Smooth muscle cell (in vitro differentiated cells): Measurements from ENCODE around the gene PXK. TPM values are rescaled to one million over a fixed set of nuclear protein-coding genes. Genes with fewer than 3 reads are reported as not detected.

Source experiments
- DNase-seq: peaks from one replicate; lab custom pipeline; 2025; ENCODE audit not compliant: unreplicated experiment; lab: John Stamatoyannopoulos, UW
- H2AFZ ChIP-seq: fragments of 200-600 bp; sonication (generic); 2 replicates; pipeline ENCODE4 v1.6.0; 2016; ENCODE audit warnings: antibody characterized with exemption, low read depth, mild to moderate bottlenecking
- H3F3A ChIP-seq: fragments of 200-600 bp; sonication (generic); 2 replicates; pipeline ENCODE4 v1.6.0; 2017; ENCODE audit warnings: antibody characterized with exemption, low read depth
- H3K27ac ChIP-seq: fragments of 200-600 bp; sonication (generic); 2 replicates; pipeline ENCODE4 v1.5.1; 2016; ENCODE audit warnings: low read depth, mild to moderate bottlenecking
- H3K27me3 ChIP-seq: fragments of 200-600 bp; sonication (generic); 2 replicates; pipeline ENCODE4 v1.6.1; 2016; ENCODE audit warnings: low read depth, mild to moderate bottlenecking
- H3K36me3 ChIP-seq: fragments of 200-600 bp; sonication (generic); 2 replicates; pipeline ENCODE4 v1.5.1; 2016; ENCODE audit warnings: low read depth
- H3K4me1 ChIP-seq: fragments of 200-600 bp; sonication (generic); 2 replicates; pipeline ENCODE4 v1.5.1; 2016; ENCODE audit warnings: low read depth
- H3K4me2 ChIP-seq: fragments of 200-600 bp; sonication (generic); 2 replicates; pipeline ENCODE4 v1.6.0; 2016; ENCODE audit warnings: mild to moderate bottlenecking
- H3K4me3 ChIP-seq: fragments of 200-600 bp; sonication (generic); 2 replicates; pipeline ENCODE4 v1.5.1; 2016; ENCODE audit warnings: mild to moderate bottlenecking
- H3K79me2 ChIP-seq: fragments of 200-600 bp; sonication (generic); 2 replicates; pipeline ENCODE4 v1.6.0; 2016; ENCODE audit warnings: low read depth, mild to moderate bottlenecking
- H3K9ac ChIP-seq: fragments of 200-600 bp; sonication (generic); 2 replicates; pipeline ENCODE4 v1.6.0; 2016; ENCODE audit warnings: low read depth
- H3K9me3 ChIP-seq: fragments of 200-600 bp; sonication (generic); replicated peaks from 2 replicates; pipeline ENCODE4 v1.5.1; 2016; ENCODE audit warnings: low read depth
- H4K20me1 ChIP-seq: fragments of 200-600 bp; sonication (generic); 2 replicates; pipeline ENCODE4 v1.6.0; 2016; ENCODE audit warnings: low read depth
- CTCF ChIP-seq: fragments of 200-600 bp; sonication (generic); IDR thresholded peaks from 2 replicates; pipeline ENCODE4 v1.5.1; 2017; ENCODE audit warnings: borderline replicate concordance, mild to moderate bottlenecking, antibody characterized with exemption; ENCODE audit not compliant: insufficient read depth, poor library complexity, severe bottlenecking
- WGBS: methylation state at CpG from one replicate; pipeline ENCODE4 v1.1.7; 2016; ENCODE audit warnings: low lambda C conversion rate; 5-methylcytosine and 5-hydroxymethylcytosine counted together
- polyA plus RNA-seq: library from polyadenylated mRNA; unstranded; fragments of >200 nt; fragmentation: Nextera tagmentation; extraction: Ambion mirVana; gene quantifications from 2 replicates; pipeline ENCODE4 v1.2.1, GENCODE V29; 2016
- total RNA-seq: library from RNA; depleted of rRNA; stranded (reverse); fragments of >200 nt; gene quantifications from 2 replicates; pipeline ENCODE4 v1.2.3, GENCODE V29; 2014

Gene PXK
- total and polyA plus RNA-seq, 2 experiments from 2014 or later: 23.8 to 30.5 TPM

- no peak overlapping the region for H3K27ac ChIP-seq
- no peak overlapping the region for H3K4me3 ChIP-seq
- no peaks in the 10 kb centered on the region for H3K27me3 ChIP-seq
- peaks cover 6% of the 10 kb centered on the region for H3K4me1 ChIP-seq
- no peaks in the 10 kb centered on the region for H3K9me3 ChIP-seq
- H2AFZ ChIP-seq: no peak overlapping the region
- no peaks in the 10 kb centered on the region for H3F3A ChIP-seq
- no peaks in the 10 kb centered on the region for H3K36me3 ChIP-seq
- DNase-seq: no peak
- H3K4me2 ChIP-seq: no peak overlapping the region
- no peaks in the 10 kb centered on the region for H3K79me2 ChIP-seq
- 93% methylated on average over 8 of the region's 8 CpGs for WGBS
- TF ChIP-seq CTCF: no peak
- H4K20me1 ChIP-seq: peaks cover 1% of the 10 kb centered on the region
- H3K9ac ChIP-seq: no peak overlapping the region
These were observed 6.3 kb upstream of the PXK start for GRCh38 chr3:58326267-58326900.

GRCh38 chr3:58329150-58329921 is 3.4 kb upstream of the PXK start:
- no peak overlapping the region for H3K9ac ChIP-seq
- peaks cover 18% of the 10 kb centered on the region for H3K4me1 ChIP-seq
- TF ChIP-seq CTCF: no peak
- no peaks in the 10 kb centered on the region for H3K9me3 ChIP-seq
- 92% methylated on average over 8 of the region's 8 CpGs for WGBS
- peaks cover 12% of the 10 kb centered on the region for H3K79me2 ChIP-seq
- no peak overlapping the region for H3K27ac ChIP-seq
- no peaks in the 10 kb centered on the region for H3K36me3 ChIP-seq
- H3K4me3 ChIP-seq: no peak overlapping the region
- H4K20me1 ChIP-seq: no peaks in the 10 kb centered on the region
- H3F3A ChIP-seq: no peaks in the 10 kb centered on the region
- H3K27me3 ChIP-seq: no peaks in the 10 kb centered on the region
- DNase-seq: no peak
- no peak overlapping the region for H3K4me2 ChIP-seq
- H2AFZ ChIP-seq: no peak overlapping the region

- Histone ChIP-seq H3K4me1 (peaks cover 21% of the 10 kb centered on the region), H3F3A (no peaks in the 10 kb centered on the region), H2AFZ (no peak overlapping the region), H4K20me1 (no peaks in the 10 kb centered on the region), H3K27me3 (no peaks in the 10 kb centered on the region), H3K9me3 (no peaks in the 10 kb centered on the region), H3K4me2 (no peak overlapping the region), H3K36me3 (no peaks in the 10 kb centered on the region), H3K4me3 (no peak overlapping the region), H3K79me2 (peaks cover 14% of the 10 kb centered on the region), H3K27ac (no peak overlapping the region), H3K9ac (no peak overlapping the region)
- DNase-seq: no peak
- TF ChIP-seq CTCF: no peak
- WGBS: 98% methylated on average over 5 of the region's 5 CpGs
These were observed 2.7 kb upstream of the PXK start for GRCh38 chr3:58329922-58330413.
